Breast epithelium (tissue), 4 donors: ENCODE data around the gene FABP3. TPM values are rescaled to one million over a fixed set of nuclear protein-coding genes. Genes with fewer than 3 reads are reported as not detected.

Source experiments
- DNase-seq, 2 donors: peaks; one replicate each; pipeline ENCODE4 v3.0.0-alpha.2; 2019; ENCODE audit warnings: low spot score in 2 of 2
- H3K27ac ChIP-seq, 2 donors: fragments of 200-600 bp; sonication (generic) in 1 of 2; one replicate each; pipeline ENCODE4 v1.5.1; 2016 to 2019; ENCODE audit warnings: mild to moderate bottlenecking in 1 of 2
- H3K27me3 ChIP-seq, 2 donors: fragments of 200-600 bp; sonication (generic) in 1 of 2; one replicate each; pipeline versions ENCODE4 v1.5.1 to v1.6.0; 2017 to 2019; ENCODE audit warnings: control low read depth in 1 of 2, mild to moderate bottlenecking in 1 of 2
- H3K36me3 ChIP-seq: fragments of 200-600 bp; one replicate; pipeline ENCODE4 v1.5.1; 2019
- H3K4me1 ChIP-seq, 2 donors: fragments of 200-600 bp; sonication (generic); one replicate each; pipeline ENCODE4 v1.5.1; 2016 to 2019; ENCODE audit warnings: control low read depth in 1 of 2
- H3K4me3 ChIP-seq, 3 donors: fragments of 200-600 bp; sonication (generic); 1 replicate in 2 of 3; 2 replicates in 1 of 3; pipeline ENCODE4 v1.5.1; 2016 to 2019; ENCODE audit warnings: mild to moderate bottlenecking in 3 of 3, moderate library complexity in 2 of 3
- H3K9me3 ChIP-seq, 2 donors: fragments of 200-600 bp; sonication (generic) in 1 of 2; one replicate each; pipeline ENCODE4 v1.5.1; 2016 to 2019; ENCODE audit warnings: control low read depth in 1 of 2
- POLR2A ChIP-seq: fragments of 450-650 bp; IDR thresholded peaks from one replicate; pipeline ENCODE4 v1.6.1; 2016; ENCODE audit warnings: antibody characterized with exemption, mild to moderate bottlenecking, moderate library complexity
- POLR2AphosphoS5 ChIP-seq, 3 donors: sonication (generic); formaldehyde crosslinking; IDR thresholded peaks; one replicate each; pipeline ENCODE4 v1.6.1; 2017; ENCODE audit warnings: antibody characterized with exemption in 3 of 3
- intact Hi-C: fragments of 100-400 bp; cut with DNase I; formaldehyde crosslinking; loops from one replicate; pipeline ENCODE4 v1.15.1; 2023; ENCODE audit warnings: low total_unique reads
- total RNA-seq, 3 donors: library from RNA; depleted of rRNA; stranded (reverse); fragments of >200 nt; gene quantifications; one replicate each; pipeline ENCODE4 v1.1.0, GENCODE V29; 2016
- TF ChIP-seq, protein P1 (sequence below), 3 donors: fragments of 450-650 bp; IDR thresholded peaks; one replicate each; pipeline ENCODE4 v1.5.1; 2016 to 2017; ENCODE audit warnings: antibody characterized with exemption in 3 of 3, mild to moderate bottlenecking in 3 of 3, moderate library complexity in 3 of 3

FABP3 gene
- total RNA-seq, 3 donors from 2014 or later = 7.9 to 15.5 (median 15.0) TPM

- no peaks in the 10 kb centered on the region for H3K36me3 ChIP-seq
- intact Hi-C loops = no loop called here
- TF ChIP-seq, protein P1, sequence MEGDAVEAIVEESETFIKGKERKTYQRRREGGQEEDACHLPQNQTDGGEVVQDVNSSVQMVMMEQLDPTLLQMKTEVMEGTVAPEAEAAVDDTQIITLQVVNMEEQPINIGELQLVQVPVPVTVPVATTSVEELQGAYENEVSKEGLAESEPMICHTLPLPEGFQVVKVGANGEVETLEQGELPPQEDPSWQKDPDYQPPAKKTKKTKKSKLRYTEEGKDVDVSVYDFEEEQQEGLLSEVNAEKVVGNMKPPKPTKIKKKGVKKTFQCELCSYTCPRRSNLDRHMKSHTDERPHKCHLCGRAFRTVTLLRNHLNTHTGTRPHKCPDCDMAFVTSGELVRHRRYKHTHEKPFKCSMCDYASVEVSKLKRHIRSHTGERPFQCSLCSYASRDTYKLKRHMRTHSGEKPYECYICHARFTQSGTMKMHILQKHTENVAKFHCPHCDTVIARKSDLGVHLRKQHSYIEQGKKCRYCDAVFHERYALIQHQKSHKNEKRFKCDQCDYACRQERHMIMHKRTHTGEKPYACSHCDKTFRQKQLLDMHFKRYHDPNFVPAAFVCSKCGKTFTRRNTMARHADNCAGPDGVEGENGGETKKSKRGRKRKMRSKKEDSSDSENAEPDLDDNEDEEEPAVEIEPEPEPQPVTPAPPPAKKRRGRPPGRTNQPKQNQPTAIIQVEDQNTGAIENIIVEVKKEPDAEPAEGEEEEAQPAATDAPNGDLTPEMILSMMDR (IDR thresholded peaks at IDR 0.05) = no peak
- TF ChIP-seq POLR2AphosphoS5 (IDR thresholded peaks at IDR 0.05) (no peak), POLR2A (no peak)
Observed at GRCh38 chr1:31417148-31417547, 44.3 kb upstream of the FABP3 start.

DNA sequence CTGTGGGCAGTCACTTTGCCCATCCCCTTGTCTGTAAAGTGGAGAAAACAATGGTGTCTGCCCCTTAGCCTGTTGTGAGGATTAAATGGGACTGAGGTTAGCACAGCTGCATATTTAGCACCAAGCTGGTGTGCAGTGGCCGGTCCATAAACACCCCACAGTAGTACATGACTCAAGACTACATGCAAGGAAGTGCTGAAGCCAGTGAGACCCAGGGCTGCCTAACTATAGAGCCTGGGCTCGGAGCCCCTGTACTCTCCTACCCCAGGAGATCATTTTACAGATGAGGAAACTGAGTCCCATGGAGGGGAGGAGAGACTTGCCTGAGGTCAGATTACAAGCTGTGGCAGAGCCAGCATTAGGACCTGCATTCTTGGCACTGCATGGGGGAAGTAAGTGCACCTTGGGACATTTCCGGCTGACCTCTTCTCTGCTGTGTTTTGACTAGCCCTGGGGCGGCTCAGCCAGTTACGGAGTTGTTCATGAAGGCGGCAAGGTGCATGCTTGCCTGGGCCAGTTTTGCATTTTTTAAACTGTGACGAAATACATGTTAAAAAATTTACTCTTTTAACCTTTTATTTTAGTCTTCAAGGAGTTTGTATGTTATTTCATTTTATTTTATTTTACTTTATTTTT lies 43.3 kb upstream of the FABP3 start:
- H3K4me1 ChIP-seq = peaks cover 0 to 13% of the 10 kb centered on the region in 2 donors
- peak overlapping the region; percentile 56 to 64 for H3K27ac ChIP-seq

More at GRCh38 chr1:31417148-31417547, 44.3 kb upstream of the FABP3 start:
- no peaks in the 10 kb centered on the region for H3K9me3 ChIP-seq
- DNase-seq = no peak
- H3K27ac ChIP-seq = peak overlapping the region; percentile 40 to 45
- no peak overlapping the region for H3K4me3 ChIP-seq
- no peaks in the 10 kb centered on the region for H3K27me3 ChIP-seq
- peaks cover 0 to 13% of the 10 kb centered on the region in 2 donors for H3K4me1 ChIP-seq

DNA sequence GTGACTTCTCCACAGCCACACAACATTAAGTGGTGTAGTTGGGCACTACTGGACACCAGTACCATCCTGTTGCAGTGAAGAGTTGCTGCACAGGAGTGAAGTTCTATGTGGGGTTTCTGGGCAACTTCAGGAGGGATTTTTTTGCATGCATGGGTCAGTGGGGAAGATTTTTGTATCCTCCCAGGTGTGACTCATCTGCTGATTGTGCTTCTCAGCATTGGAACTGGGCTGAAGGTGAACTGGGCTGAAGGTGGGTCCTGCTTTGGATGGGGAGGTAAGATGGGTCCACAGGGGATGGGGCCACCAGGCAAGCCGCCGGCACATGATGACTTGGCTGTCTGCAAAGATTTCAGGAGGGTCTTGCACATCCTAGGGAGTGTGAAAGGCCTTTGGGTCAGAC lies 42.8 kb upstream of the FABP3 start:
- TF ChIP-seq, protein P1 (IDR thresholded peaks at IDR 0.05) = no peak
- TF ChIP-seq POLR2A = no peak
- TF ChIP-seq POLR2AphosphoS5 (IDR thresholded peaks at IDR 0.05) = no peak
- no peaks in the 10 kb centered on the region for H3K9me3 ChIP-seq
- intact Hi-C loops = no loop called here
- H3K4me1 ChIP-seq = peaks cover 0 to 13% of the 10 kb centered on the region in 2 donors
- H3K27me3 ChIP-seq = no peaks in the 10 kb centered on the region
- no peak overlapping the region for H3K4me3 ChIP-seq
- no peak for DNase-seq
- peak overlapping the region; percentile 91 to 95 for H3K27ac ChIP-seq
- H3K36me3 ChIP-seq = no peaks in the 10 kb centered on the region

More for the DNA sequence above, 43.3 kb upstream of the FABP3 start:
- H3K4me3 ChIP-seq = no peak overlapping the region
- H3K27me3 ChIP-seq = no peaks in the 10 kb centered on the region
- intact Hi-C loops = no loop called here
- no peaks in the 10 kb centered on the region for H3K9me3 ChIP-seq
- DNase-seq = peak; percentile 77 to 83
- H3K36me3 ChIP-seq = no peaks in the 10 kb centered on the region
- TF ChIP-seq, protein P1 (IDR thresholded peaks at IDR 0.05) = no peak
- TF ChIP-seq POLR2A (no peak), POLR2AphosphoS5 (IDR thresholded peaks at IDR 0.05) (peak in 1 of 3 donors; percentile 36)

GRCh38 chr1:31414980-31415370 lies 42.1 kb upstream of the FABP3 start:
- no peaks in the 10 kb centered on the region for H3K9me3 ChIP-seq
- intact Hi-C loops = no loop called here
- no peak for DNase-seq
- peak overlapping the region in 2 of 3 donors; percentile 79 to 80 for H3K4me3 ChIP-seq
- H3K27me3 ChIP-seq = no peaks in the 10 kb centered on the region
- H3K36me3 ChIP-seq = no peaks in the 10 kb centered on the region
- no peak for TF ChIP-seq POLR2A
- TF ChIP-seq POLR2AphosphoS5 (IDR thresholded peaks at IDR 0.05) = no peak
- TF ChIP-seq, protein P1 (IDR thresholded peaks at IDR 0.05) = no peak
- peaks cover 0 to 13% of the 10 kb centered on the region in 2 donors for H3K4me1 ChIP-seq
- H3K27ac ChIP-seq = peak overlapping the region; percentile 91 to 95

GRCh38 chr1:31413405-31414001 lies 40.6 kb upstream of the FABP3 start:
- Histone ChIP-seq H3K9me3 (no peaks in the 10 kb centered on the region), H3K36me3 (no peaks in the 10 kb centered on the region), H3K27ac (peak overlapping the region; percentile 91 to 95), H3K27me3 (no peaks in the 10 kb centered on the region), H3K4me3 (peak overlapping the region; percentile 71 to 80 (median 79)), H3K4me1 (peaks cover 0 to 13% of the 10 kb centered on the region in 2 donors)
- peak; percentile 75 to 84 for DNase-seq
- intact Hi-C loops = no loop called here
- TF ChIP-seq POLR2A (no peak), POLR2AphosphoS5 (IDR thresholded peaks at IDR 0.05) (no peak)
- TF ChIP-seq, protein P1 (IDR thresholded peaks at IDR 0.05) = no peak
